CD8-positive, alpha-beta memory T cell (primary cell): ENCODE results near the gene NAA20. TPM values are rescaled to one million over a fixed set of nuclear protein-coding genes. Genes with fewer than 3 reads are reported as not detected.

Source experiments
- CTCF ChIA-PET: fragments of 350-600 bp; sonication (Branson Sonifier 250); formaldehyde crosslinking; loops from one replicate; lab custom pipeline; 2021; ENCODE audit warnings: antibody characterized with exemption; lab: Charles Lee
- POLR2A ChIA-PET: fragments of 350-600 bp; sonication (Branson Sonifier 250); formaldehyde crosslinking; loops from one replicate; lab custom pipeline; 2021; ENCODE audit warnings: antibody characterized with exemption; lab: Charles Lee
- DNase-seq, 5 donors: peaks; one replicate each; pipeline versions ENCODE4 v3.0.0 to v3.0.0-alpha.2; 2020 to 2022; ENCODE audit warnings: mixed read lengths in 1 of 5
- H3K27ac ChIP-seq: one replicate; pipeline ENCODE4 v1.7.0; 2013; ENCODE audit warnings: low read depth, mild to moderate bottlenecking, low read length, moderate library complexity
- H3K27me3 ChIP-seq: 2 replicates; pipeline ENCODE4 v1.7.0; 2013; ENCODE audit warnings: low read length, mild to moderate bottlenecking; ENCODE audit not compliant: insufficient read depth, poor library complexity, severe bottlenecking
- H3K36me3 ChIP-seq: 2 replicates; pipeline ENCODE4 v1.7.0; 2013; ENCODE audit warnings: mild to moderate bottlenecking, low read length, moderate library complexity; ENCODE audit not compliant: insufficient read depth
- H3K4me1 ChIP-seq: 2 replicates; pipeline ENCODE4 v1.7.0; 2013; ENCODE audit warnings: mild to moderate bottlenecking, low read length, moderate library complexity; ENCODE audit not compliant: insufficient read depth
- H3K4me3 ChIP-seq: 2 replicates; pipeline ENCODE4 v1.7.0; 2013; ENCODE audit warnings: mild to moderate bottlenecking, low read length
- H3K9me3 ChIP-seq: 2 replicates; pipeline ENCODE4 v1.7.0; 2013; ENCODE audit warnings: mild to moderate bottlenecking, low read length
- H3K27ac Mint-ChIP-seq, 8 donors: one replicate each; pipeline ENCODE4 v1.8.0; 2020 to 2021; ENCODE audit warnings: mixed read lengths in 8 of 8, mild to moderate bottlenecking in 6 of 8, inconsistent platforms in 3 of 8, moderate library complexity in 3 of 8
- H3K27me3 Mint-ChIP-seq, 2 donors: one replicate each; pipeline ENCODE4 v1.8.0; 2020 to 2021; ENCODE audit warnings: mixed read lengths in 2 of 2, mild to moderate bottlenecking in 1 of 2, moderate library complexity in 1 of 2
- H3K36me3 Mint-ChIP-seq, 3 donors: one replicate each; pipeline ENCODE4 v1.8.0; 2020 to 2021; ENCODE audit warnings: mixed read lengths in 3 of 3, inconsistent platforms in 1 of 3, mild to moderate bottlenecking in 1 of 3
- H3K4me1 Mint-ChIP-seq, 3 donors: one replicate each; pipeline ENCODE4 v1.8.0; 2020 to 2021; ENCODE audit warnings: mixed read lengths in 3 of 3, inconsistent platforms in 1 of 3, mild to moderate bottlenecking in 1 of 3
- H3K4me3 Mint-ChIP-seq, 7 donors: one replicate each; pipeline ENCODE4 v1.8.0; 2020 to 2021; ENCODE audit warnings: mixed read lengths in 7 of 7, mild to moderate bottlenecking in 6 of 7, moderate library complexity in 4 of 7, inconsistent platforms in 2 of 7
- H3K9me3 Mint-ChIP-seq, 5 donors: one replicate each; pipeline ENCODE4 v1.8.0; 2020 to 2022; ENCODE audit warnings: mixed read lengths in 5 of 5, mild to moderate bottlenecking in 3 of 5, moderate library complexity in 2 of 5, inconsistent platforms in 1 of 5
- polyA plus RNA-seq: library from polyadenylated mRNA; unstranded; fragments of 300-500 nt; fragmentation: Illumina TruSeq; gene quantifications from one replicate; pipeline ENCODE4 v1.2.3, GENCODE V29; 2021
- total RNA-seq, 2 experiments: library from RNA; stranded (reverse); gene quantifications; one replicate each; pipeline ENCODE4 v1.2.3, GENCODE V29; 2021

NAA20 gene
- total and polyA plus RNA-seq, 3 experiments from 2014 or later, result 69.8 to 99.6 (median 98.8) TPM

DNA sequence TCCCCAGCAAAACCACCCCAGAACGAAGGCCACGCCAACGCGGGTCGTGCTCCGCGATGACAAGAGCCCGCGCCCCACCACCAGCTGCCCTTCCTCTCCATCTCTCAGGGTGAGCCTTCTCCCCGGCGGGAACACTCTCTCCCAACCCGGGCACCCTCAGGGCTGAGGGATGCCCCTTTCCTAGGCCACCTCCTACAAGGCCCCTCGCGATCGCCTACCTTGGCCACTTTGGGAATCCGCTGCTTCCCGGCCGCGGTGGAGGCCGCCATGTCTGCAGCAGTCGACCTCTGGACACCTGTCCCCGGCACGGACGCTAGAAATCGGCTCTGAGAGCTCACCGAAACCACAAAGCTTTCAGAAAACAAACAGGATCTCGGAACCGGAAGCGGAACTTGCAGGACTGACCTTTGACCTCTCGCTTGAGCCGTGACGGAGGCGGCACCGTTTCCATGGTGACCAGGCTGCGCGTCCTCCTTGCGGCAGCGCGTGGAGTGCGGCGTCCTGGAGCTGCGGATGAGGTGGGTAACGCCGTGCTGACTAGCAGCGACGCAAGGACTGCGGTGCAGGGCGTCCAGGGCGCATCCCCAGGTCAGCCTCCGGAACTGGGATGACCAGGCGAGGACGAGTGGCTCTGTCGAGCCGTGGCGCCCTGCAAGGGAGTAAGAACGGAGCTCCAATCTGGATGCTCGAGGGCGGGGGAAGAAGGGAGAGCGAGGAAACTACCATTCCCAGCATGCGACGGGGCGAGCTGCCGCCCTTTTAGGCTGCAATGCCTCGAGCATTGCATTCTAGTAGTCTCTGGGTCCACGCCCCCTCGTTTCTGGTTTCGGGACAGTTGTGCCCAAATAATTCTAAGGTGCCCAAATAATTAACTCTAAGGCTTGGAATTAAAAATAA is 35.2 kb downstream of the NAA20 start, which contains the start of the genes CFAP61 and CRNKL1:
CFAP61 (plus strand) TSS at position 459 of the 897 bp plus-strand sequence. CDS start 4,122 bp downstream, outside the sequence.
CRNKL1 (minus strand) TSS at position 393 of the 897 bp plus-strand sequence; CDS start at position 269, 124 bp downstream.
- peaks cover 27 to 46% (median 41%) of the 10 kb centered on the region in 3 donors for H3K4me1 Mint-ChIP-seq
- DNase-seq, result peak; percentile 95 to 98 (median 97)
- H3K36me3 Mint-ChIP-seq, result peaks cover 5 to 48% (median 14%) of the 10 kb centered on the region in 3 donors
- H3K27ac ChIP-seq, result peak within 1 kb of the TSS; percentile 92
- H3K27me3 ChIP-seq, result no peaks in the 10 kb centered on the region
- no peaks in the 10 kb centered on the region for H3K9me3 Mint-ChIP-seq
- peak within 1 kb of the TSS; percentile 98 to 100 (median 99) for H3K4me3 Mint-ChIP-seq
- ChIA-PET POLR2A (interaction anchor here (0.8 to 2.3 kb wide), 4 partner anchors 34 to 1585 kb away, joined by 3 to 26 read pairs (median 3); partner anchors contain the start of genes NAA20 and POLR3F), CTCF (interaction anchor here (1.2 to 3.1 kb wide), 4 partner anchors 11 to 36 kb away, joined by 3 to 30 read pairs (median 4); partner anchors contain the start of gene NAA20)
- H3K4me1 ChIP-seq, result peaks cover 19% of the 10 kb centered on the region
- H3K27me3 Mint-ChIP-seq, result peaks cover 4 to 16% of the 10 kb centered on the region in 2 donors
- H3K9me3 ChIP-seq, result no peaks in the 10 kb centered on the region
- peak within 1 kb of the TSS; percentile 94 for H3K4me3 ChIP-seq
- H3K36me3 ChIP-seq, result peaks cover 20% of the 10 kb centered on the region
- peak within 1 kb of the TSS; percentile 95 to 100 (median 98) for H3K27ac Mint-ChIP-seq

DNA sequence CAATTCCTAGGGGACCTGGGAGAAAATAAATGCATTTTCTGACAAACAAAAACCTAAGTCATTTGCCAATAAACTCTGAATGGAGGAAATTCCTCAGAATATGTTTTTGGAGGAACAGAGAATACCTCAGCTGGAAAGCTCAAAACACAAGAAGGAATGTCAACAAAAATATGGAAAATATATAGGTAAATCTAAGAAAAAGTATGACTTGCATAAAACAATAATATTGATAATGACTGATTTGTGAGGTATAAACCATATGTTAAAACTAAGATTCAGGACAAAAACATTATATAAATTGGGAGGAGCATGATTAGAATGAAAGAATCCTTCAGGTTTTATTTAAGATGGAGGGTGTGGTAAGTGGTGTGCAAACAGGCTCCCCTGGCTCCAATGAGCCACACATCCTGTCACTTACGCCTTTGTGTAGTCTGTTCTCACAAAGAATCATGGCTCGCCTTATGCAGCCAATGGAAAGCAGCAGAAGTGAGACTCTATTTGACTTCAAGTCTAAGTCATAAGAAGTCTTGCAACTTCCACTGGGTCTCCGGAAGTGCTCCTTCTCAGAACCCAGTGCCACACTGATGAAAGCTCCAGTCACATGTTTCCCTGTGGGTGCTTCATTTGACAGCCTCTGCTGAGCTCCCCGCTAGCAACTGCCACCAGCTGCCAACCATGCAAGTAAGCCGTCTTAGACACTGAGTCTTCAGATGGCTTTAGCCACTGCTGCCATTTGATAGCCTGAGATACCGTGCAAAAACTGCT is 43.3 kb downstream of the NAA20 start:
- Mint-ChIP-seq H3K4me3 (no peak overlapping the region), H3K9me3 (no peaks in the 10 kb centered on the region), H3K27me3 (peaks cover 8 to 42% of the 10 kb centered on the region in 2 donors), H3K27ac (peak overlapping the region in 1 of 8 donors; percentile 2), H3K36me3 (no peaks in the 10 kb centered on the region), H3K4me1 (no peaks in the 10 kb centered on the region)
- Histone ChIP-seq H3K27ac (no peak overlapping the region), H3K9me3 (no peaks in the 10 kb centered on the region), H3K36me3 (no peaks in the 10 kb centered on the region), H3K4me3 (no peak overlapping the region), H3K4me1 (no peaks in the 10 kb centered on the region), H3K27me3 (peaks cover 5% of the 10 kb centered on the region)
- POLR2A ChIA-PET, result no interaction called here
- DNase-seq, result no peak
- CTCF ChIA-PET, result no interaction called here

DNA sequence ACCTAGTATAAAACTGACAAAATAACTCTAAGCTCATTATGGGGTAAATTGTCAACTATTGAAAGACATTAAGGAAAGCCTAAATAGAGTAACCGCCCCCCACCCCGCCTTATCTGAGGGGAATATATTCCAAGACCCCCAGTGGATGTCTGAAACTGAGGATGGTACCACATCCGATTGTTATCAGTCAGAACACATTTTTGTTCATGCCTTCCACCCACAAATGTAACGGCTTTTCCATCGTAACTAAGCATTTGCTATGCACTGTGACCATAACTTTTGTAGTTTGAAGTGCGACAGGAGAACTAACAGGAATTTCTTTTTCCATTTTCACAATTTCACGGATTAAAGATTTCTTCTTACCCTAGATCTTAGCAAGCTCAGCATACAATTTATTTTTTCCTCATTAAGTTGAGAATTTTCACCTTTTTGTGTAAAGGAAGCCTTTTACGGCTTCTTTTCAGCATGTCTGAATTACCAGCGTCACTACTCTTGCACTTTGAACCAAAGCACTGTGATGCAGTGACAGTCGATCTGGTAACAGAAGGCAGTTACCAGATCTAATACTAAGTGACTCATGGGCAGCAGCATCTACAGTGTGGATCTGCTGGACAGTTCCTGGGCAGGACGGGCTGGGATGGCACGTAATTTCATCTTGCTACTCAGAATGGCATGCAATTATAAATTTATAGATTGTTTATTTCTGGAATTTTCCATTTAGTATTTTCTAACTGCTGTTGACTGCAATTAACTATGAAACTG is 47.0 kb downstream of the NAA20 start:
- Histone ChIP-seq H3K4me1 (no peaks in the 10 kb centered on the region), H3K27ac (no peak overlapping the region), H3K36me3 (no peaks in the 10 kb centered on the region), H3K4me3 (no peak overlapping the region), H3K27me3 (peaks cover 5% of the 10 kb centered on the region), H3K9me3 (no peaks in the 10 kb centered on the region)
- Mint-ChIP-seq H3K9me3 (no peaks in the 10 kb centered on the region), H3K27ac (no peak overlapping the region), H3K4me3 (no peak overlapping the region), H3K27me3 (peaks cover 6 to 28% of the 10 kb centered on the region in 2 donors), H3K4me1 (no peaks in the 10 kb centered on the region), H3K36me3 (no peaks in the 10 kb centered on the region)
- ChIA-PET CTCF (interaction anchor here (1.6 kb wide), 1 partner anchor 12 kb away, joined by 3 read pairs; the partner anchor contains the start of genes CFAP61 and CRNKL1), POLR2A (no interaction called here)
- no peak for DNase-seq

DNA sequence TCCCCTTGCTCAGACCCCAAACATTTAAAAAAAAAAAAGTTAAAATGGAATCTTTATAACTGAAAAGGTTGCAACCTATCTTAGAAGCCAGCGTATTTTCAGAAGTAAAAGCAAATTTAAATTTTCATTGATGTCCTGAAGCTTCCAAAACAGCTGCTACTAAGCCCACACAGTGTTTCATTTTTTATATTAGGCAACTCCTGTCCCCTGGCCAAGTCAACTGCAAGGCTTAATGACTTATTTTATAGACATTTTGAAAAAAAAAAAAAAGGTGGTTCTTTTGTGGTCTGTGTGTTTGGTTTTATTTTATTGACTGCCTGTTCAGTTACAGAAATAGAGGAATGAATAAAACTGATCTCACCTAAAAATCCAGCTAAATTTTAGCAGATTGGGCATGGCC is 48.2 kb downstream of the NAA20 start:
- no peak overlapping the region for H3K27ac ChIP-seq
- no peaks in the 10 kb centered on the region for H3K9me3 ChIP-seq
- no peaks in the 10 kb centered on the region for H3K36me3 Mint-ChIP-seq
- no peak overlapping the region for H3K4me3 ChIP-seq
- H3K9me3 Mint-ChIP-seq, result no peaks in the 10 kb centered on the region
- no peaks in the 10 kb centered on the region for H3K4me1 Mint-ChIP-seq
- peaks cover 6 to 28% of the 10 kb centered on the region in 2 donors for H3K27me3 Mint-ChIP-seq
- CTCF ChIA-PET, result no interaction called here
- no peak for DNase-seq
- no peak overlapping the region for H3K4me3 Mint-ChIP-seq
- H3K27me3 ChIP-seq, result peaks cover 5% of the 10 kb centered on the region
- no peak overlapping the region for H3K27ac Mint-ChIP-seq
- H3K36me3 ChIP-seq, result no peaks in the 10 kb centered on the region
- POLR2A ChIA-PET, result interaction anchor here (0.7 kb wide), 1 partner anchor 1593 kb away, joined by 3 read pairs; no protein-coding TSS in a partner anchor
- no peaks in the 10 kb centered on the region for H3K4me1 ChIP-seq

DNA sequence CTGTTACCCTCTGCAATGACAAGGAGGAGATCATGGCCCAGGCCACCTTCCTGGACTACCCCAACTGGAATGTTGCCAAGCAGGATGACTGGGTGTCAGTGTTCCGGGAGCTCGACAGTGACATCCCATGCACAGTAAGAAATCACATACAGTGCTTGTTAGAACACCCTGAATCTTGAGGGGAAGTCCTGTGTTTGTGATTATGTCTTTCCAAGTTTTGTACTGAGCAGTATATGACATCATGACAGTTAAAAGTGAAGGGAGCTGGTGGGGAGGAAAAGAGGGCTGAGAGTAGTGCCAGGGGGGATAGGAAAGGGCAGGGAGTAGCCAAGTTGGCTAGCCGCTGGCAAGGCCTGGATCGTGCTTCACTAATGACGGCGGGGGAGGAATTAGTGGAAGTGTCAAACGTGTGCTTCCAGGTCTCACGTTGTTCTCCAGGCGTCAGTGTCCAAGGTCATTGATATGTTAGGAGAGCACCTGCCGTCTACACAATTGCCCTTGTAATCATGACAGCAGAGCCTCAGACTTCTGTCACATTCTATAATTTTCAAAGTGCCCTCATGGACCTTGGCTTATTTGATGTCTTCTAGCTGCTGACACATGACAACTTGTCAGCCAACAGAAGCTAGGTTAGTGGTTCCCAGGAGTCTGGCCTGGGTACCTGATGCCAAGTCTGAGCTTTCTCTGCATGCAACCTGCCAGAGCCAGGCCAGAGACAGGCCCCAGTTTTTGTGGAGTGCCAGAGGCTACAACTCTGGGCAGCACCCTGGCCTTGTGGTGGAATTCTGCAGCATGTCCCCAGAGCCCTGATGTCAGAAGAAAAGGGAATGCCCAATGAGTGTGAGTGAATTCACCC is 53.9 kb downstream of the NAA20 start:
- H3K4me3 Mint-ChIP-seq, result no peak overlapping the region
- no peaks in the 10 kb centered on the region for H3K4me1 Mint-ChIP-seq
- Histone ChIP-seq H3K27me3 (peaks cover 4% of the 10 kb centered on the region), H3K9me3 (no peaks in the 10 kb centered on the region), H3K36me3 (no peaks in the 10 kb centered on the region), H3K4me3 (no peak overlapping the region), H3K27ac (no peak overlapping the region), H3K4me1 (no peaks in the 10 kb centered on the region)
- H3K36me3 Mint-ChIP-seq, result no peaks in the 10 kb centered on the region
- H3K27me3 Mint-ChIP-seq, result peaks cover 8 to 16% of the 10 kb centered on the region in 2 donors
- ChIA-PET CTCF (interaction anchor here (1.0 kb wide), 1 partner anchor 13 kb away, joined by 3 read pairs; no protein-coding TSS in a partner anchor), POLR2A (no interaction called here)
- DNase-seq, result no peak
- H3K9me3 Mint-ChIP-seq, result no peaks in the 10 kb centered on the region
- peak overlapping the region in 1 of 8 donors; percentile 39 for H3K27ac Mint-ChIP-seq

DNA sequence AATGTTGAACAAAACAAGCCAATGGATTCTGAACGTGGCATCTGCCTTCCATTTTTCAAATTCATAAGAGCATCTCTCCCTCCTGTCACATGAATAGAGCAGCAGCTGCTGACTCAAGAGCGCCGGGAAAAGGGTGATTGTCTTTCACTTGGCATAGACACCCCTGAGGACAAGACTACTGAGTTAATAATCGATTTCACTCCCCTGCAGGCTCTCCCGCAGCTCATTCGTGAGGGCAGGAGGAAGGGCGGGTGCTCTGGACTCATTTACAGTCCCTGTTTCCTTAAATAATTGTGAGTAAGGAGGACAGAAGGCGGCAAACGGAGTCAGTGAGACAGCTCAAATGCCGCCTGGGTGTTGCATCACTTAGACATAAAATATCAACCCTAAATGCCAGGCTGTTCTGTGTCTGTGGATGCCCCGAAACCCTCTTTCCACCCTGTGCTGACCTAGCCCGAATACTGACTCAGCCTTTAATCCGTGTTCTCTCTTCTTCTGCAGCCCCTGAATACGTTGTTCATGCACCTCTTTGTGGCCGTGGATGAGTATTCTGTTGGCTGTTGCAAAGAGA is 56.7 kb downstream of the NAA20 start:
- Mint-ChIP-seq H3K4me1 (no peaks in the 10 kb centered on the region), H3K4me3 (no peak overlapping the region), H3K9me3 (no peaks in the 10 kb centered on the region), H3K27me3 (peaks cover 10 to 16% of the 10 kb centered on the region in 2 donors), H3K36me3 (no peaks in the 10 kb centered on the region), H3K27ac (no peak overlapping the region)
- no peaks in the 10 kb centered on the region for H3K4me1 ChIP-seq
- no peak overlapping the region for H3K4me3 ChIP-seq
- no peaks in the 10 kb centered on the region for H3K36me3 ChIP-seq
- no peak for DNase-seq
- ChIA-PET CTCF (no interaction called here), POLR2A (no interaction called here)
- H3K27ac ChIP-seq, result no peak overlapping the region
- no peaks in the 10 kb centered on the region for H3K9me3 ChIP-seq
- peaks cover 4% of the 10 kb centered on the region for H3K27me3 ChIP-seq
